GM18511 (cell line): ENCODE measurements around the gene PHC3.

Experiments
- ATAC-seq: cut with Tn5 transposase; IDR thresholded peaks from one replicate; pipeline ENCODE4 v1.9.1; 2021; ENCODE audit warnings: mild to moderate bottlenecking, moderate library complexity; ENCODE audit not compliant: unreplicated experiment

PHC3 gene

DNA sequence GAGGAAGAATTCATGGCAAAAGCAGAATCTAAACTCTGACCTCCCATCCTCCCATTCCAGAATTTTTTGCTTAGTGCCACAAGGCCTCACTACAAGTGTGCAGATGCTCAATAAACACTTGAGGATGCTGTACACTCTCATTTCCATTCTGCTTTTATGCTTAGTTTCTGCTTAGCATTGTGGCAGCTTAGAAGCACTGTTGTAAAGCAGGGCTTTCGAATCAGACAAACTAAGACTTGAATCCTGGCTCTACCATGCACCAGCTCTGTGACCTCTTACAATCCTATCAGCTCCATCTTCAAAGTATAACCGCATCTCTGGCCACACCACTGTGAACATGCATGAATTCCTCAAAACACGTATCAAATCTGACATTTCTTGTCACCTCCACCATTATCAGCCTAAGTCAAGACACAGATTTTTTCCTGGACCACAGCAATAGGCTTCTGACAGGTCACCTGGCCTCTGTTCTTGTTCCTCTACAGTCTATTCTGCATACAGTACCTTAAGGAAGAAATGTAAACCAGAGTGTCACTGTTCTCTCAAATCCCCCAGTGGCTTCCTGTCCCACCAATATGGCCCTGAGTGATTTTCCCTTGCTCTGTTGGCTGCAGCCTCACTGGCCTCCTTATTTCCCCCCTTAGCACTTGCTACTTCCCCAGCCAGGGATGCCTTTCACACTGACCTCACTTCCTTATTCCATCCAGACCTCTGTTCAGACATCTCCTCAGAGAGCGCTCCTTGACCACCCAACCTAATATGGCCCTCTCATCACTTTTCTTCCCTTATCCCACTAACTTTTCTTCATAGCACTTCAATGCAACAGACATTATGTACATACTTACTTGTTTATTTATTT lies 8.1 kb upstream of the PHC3 start:
- ATAC-seq: peak; percentile 29

DNA sequence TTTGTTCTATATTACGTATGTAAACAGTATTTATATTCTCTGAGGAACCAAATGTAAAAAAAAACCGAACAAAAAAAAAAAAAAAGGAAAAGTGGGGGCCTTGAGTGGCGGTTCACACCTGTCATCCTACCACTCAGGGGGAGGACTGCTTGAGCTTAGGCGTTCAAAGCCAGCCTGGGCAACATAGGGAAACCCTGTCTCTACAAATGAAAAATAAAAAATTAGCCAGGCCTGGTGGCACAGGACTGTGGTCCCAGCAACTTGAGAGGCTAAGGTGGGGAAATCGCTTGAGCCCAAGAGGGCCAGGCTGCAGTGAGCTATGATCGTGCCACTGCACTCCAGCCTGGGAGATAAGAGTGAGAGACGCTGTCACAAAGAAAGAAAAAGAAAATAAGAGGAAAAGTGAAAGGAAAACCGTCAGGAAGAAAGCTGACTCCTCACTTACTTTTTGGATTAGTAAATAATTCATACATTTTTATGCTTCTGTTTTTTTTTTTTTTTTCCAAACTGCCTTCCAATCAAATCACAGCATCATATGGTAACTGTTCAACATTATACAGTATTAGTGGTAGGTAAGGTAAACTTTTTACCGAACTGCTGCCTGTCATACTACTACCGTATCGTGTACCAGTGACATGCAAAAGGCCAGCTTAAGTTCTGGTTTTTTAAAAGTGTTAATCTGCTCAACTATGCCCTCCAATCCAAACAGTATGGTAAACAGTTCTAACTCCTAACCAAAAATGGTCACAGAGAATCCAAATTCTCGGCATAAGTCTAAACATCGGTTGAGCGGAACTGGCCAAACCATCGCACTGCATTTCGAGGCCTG lies 1.2 kb downstream of the PHC3 start:
- peak; percentile 33 for ATAC-seq

DNA sequence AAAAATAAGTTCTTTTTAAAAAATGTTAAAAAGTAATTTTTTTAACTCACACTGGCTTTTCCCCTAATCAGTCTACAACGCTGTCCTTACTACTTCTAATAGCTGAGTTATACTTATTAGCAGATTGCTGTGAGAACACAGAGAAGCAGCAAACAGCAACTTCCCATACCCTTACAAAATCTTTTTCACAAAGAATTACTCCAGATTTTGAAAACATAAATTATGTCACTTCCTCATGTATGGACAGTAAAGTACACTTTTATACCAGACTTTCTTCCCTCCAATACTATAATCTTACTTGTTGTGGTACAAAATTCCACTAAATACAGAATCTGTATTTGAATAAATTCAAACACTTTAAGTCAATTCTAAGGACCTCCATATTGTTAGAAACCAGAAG lies 2.1 kb downstream of the PHC3 start:
- ATAC-seq: no peak

DNA sequence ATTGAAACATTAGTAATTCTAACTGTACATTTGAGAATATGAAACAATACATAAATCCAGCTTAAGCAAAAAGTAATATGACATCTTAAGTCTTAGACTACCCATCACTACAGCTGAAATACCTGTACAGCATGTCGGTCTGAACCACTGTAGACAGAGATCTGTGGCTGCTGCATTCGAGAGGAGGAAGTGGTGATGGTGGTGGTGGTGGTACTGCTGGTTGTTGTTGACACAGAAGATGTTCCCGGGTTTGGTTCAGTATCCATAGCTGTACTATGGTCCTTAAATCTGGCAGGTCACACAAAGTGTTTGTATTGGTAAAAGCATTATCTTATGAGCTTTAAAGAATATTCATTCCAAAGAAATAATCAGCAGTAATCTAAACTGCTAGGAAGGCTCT lies 2.9 kb downstream of the PHC3 start:
- ATAC-seq: no peak

DNA sequence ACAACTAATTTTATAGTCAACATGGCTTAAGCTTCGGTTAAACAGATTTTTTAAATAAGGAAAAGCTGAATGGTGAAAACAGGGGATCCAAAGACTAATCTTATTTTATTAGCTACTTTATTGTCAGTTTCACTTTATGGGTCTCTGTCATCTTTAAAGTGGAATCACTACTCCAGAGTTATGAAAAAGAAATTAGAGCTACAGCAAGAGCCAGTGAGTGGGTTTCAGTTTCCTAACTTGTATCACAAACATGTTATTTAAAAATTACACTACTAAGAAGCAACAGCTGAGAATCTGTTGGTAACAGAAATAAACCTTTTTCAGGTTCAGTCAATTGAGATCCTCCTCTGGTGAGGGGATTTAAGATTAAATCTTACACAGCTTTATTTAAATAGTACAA lies 10.0 kb downstream of the PHC3 start:
- ATAC-seq: peak; percentile 82

DNA sequence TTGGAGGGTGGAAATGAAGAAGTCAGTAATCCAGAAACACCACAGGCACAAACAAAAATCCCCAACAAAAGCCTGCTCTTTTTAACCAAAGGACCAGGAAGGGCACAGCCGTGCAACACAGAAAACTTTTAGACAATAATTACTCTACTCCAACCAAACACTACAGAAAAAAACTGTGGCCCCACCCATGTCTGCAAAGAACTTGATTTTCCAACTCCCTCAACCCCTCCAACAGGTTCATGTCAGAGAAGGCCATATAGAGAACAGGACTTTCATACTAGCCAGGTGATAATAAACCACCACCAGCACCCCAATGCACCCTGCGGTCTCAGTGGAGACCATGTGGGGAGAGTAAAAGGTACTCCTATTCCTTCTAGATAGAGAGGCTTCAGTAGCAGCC lies 16.8 kb downstream of the PHC3 start:
- no peak for ATAC-seq

DNA sequence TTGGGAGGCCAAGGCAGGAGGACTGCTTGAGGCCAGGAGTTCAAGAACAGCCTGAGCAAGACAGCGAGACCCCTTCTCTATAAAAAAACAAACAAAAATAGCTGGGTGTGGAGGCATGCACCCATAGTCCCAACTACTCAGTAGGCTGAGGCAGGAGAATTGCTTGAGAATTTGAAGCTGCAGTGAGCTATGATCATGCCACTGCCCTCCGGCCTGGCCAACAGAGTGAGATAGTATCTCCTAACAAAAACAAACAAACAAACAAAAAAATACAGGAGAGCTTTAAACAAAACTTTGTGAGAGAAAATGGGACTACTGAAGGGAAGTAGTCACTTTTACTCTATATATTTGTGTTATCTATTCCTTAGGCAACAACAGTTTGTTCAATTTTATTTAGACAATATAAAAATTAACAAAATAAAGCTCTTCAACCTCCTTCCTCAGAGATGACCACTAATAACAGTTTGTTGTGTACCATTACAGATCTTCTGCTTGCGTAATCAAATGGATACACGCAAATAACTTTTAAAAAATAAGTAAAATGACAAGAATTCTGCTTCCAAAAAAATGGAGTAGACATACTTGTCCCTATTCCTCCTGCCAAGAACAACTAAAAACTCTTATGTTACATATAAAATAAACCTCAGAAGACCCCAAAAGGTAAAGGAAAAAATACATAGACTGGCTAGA lies 17.4 kb downstream of the PHC3 start:
- no peak for ATAC-seq

DNA sequence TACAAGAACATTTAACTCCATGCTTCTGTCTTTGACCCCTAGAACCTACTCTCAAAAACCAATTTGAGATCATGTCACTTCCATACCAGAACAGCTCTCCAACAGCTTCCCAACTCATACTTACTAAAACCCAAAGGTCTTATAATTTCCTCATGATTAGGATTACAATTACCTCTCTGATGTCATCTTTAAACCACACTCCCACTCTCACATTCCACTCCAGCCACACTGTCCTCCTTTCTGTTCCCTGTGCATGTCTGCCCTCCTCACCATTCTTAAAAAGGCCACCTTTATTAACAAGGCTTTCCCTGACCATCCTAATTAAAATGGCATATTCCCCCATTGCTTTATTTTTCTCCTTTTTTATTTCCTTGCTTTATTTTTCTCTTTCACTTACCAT lies 18.9 kb downstream of the PHC3 start:
- ATAC-seq: no peak

DNA sequence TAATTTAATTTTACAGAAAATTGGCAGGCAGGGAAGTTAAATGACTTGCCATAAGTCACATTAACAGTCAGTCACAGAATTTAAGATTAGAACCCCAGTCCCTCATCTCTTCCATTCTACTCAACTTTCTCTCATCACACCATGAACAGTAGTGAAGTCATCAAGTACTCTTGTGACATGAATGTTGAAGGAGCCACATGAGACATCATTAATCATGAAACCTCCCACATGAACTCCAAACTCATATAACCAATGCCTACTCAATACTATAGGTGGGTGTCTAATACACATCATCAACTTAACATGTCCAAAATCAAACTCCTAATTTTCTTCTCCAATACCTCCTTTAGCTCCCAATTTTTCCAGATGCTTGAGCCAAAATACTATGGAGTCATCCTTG lies 19.5 kb downstream of the PHC3 start:
- ATAC-seq: no peak

DNA sequence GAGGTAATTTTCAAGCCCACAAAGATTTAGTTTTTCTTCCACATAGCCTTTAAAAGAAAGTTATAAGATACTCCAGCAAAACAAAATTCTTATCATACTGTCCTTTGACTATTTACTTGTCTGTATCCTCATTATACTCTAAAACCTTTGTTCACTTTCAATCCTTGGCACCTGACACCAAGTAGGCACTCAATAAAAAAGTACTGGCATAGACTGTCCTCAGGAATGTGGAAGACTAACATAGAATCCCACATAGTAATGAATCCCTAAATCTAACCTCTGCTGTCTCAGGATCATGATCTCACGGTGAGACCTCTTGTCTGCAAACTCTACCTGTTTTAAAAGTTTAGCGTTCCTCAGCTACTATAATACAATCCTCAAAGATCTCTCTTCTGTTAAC lies 21.6 kb downstream of the PHC3 start:
- ATAC-seq: no peak

DNA sequence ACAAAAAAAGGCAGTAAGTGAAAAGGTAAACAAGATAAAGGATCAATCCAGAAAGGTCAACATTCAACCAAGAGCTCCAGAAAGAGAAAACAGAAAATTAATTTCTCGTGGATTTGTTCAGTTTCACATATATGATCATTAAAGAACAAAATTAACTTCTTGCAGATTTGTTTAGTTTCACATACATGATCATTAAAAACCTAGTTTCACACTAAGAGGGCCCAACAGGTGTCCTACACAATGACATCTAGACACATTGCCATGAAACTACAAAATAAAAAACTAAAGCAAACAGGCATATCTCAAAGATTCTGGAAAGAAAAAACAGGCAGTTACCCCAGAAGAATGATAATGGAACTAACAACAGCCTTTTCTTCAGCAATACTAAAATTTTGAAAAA lies 22.1 kb downstream of the PHC3 start:
- ATAC-seq: peak; percentile 42

DNA sequence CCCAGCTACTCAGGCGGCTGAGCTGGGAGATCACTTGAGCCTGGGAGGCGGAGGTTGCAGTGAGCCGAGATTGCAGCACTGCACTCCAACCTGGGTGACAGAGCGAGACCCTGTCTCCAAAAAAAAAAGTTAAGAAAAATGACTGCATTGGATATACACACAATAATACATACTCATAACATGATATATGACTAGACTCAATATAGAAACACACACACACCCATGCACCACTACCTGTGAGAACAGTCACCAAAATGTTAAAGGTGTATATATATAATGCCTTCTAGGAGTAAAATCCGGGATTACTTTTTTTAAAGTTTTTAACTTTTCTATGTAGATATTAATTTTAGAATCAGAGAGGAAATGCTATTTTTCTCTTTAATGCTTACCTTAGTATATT lies 25.9 kb downstream of the PHC3 start:
- ATAC-seq: no peak

DNA sequence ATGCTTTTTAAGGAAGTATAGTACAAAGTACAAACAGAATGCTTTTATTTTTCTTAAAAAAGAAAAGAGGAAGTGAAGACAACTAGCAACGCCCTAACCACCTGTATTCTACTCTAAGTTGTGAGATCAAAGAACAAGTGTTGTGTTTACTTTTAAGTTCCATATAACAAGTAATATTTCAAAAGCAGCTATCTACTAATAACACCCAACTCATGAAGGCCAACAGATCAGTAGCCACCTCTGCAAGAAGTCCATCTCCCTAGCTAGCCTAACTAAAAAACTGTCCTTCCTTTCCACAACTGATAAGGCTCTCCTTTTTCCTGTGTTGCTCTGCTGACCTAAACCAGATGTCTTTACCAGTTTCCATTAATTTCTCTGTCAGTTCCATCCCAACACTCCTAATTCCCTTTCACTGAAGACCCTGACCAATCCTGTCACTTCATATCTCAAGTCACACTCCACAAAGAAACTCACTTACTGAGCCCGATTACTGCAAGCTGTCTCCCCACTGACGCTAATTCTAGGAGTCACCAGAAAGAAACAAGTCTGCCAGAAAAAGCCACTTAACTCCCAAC lies 26.9 kb downstream of the PHC3 start:
- peak; percentile 96 for ATAC-seq

DNA sequence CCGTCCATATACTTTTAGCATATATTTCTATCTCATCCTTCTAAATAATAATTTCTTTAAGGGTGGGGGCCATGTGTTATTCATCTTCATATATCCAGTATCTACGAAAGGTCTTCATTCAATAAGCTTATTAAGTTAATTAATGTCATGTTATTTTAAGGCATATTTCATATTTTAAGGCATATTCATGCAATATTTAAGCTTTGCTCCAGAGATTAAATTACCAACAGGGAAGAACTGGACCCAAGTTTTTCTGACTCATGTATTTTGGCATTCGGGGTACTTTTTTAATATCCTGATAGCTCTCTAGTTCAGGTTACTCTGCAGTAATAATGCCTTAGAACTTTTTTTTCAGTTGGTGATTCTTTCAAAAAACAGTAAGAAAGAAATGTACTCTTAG lies 27.4 kb downstream of the PHC3 start:
- peak; percentile 31 for ATAC-seq

DNA sequence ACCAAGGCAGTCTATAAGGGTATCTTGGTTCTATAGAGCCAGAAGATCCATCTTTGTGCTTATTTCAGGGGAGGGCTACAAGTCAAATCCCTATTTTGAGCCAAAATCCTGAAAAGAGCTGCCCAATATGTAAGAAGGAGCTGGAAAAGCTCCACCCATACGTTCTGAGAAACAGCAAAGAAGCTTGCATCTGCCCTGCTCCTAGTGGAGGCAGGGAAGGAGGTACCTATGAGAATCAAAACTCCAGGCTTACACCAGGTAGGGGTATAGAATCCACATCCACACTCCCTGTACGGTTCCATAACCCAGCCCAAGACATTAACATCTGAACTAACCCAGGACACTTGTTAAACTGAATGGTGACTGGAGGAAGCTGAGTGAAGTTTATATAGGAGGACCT lies 30.0 kb downstream of the PHC3 start:
- ATAC-seq: no peak

DNA sequence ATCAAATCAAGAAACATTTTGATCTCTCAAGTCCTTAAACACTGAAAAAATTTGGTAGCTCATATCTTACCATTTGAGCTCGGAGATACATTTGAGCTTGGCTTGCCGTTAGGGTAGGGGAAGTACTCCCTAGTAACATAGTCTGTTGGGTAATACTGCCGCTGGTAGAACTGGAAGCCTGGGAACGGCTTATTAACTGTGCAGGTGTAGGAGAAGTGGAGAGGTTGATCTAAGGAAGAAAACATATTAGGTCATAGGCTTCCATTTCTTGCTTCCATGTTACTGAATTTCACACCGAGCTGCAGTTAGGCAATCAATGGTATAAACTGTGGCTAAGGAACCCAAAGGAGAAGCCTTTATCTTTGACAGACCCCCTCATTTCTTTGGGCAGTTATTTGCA lies 32.5 kb downstream of the PHC3 start:
- ATAC-seq: no peak

DNA sequence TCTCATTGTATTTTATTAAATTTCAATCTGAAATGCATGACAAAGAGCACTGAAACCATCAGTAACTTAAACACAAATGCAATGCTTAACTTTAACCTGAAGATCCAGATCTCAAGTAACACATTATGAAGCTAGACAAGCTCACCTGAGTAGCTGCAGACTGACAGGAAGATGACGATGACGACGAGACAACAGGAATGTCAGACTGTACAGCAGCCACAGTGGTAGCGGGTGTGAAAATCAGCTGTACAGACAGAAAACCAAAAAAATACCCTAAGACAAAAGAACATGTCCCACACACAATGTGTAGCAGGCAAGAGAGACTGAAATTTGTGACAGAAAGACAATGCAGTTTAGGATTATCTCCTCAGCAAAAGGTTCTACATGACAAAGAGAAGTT lies 36.3 kb downstream of the PHC3 start:
- no peak for ATAC-seq

DNA sequence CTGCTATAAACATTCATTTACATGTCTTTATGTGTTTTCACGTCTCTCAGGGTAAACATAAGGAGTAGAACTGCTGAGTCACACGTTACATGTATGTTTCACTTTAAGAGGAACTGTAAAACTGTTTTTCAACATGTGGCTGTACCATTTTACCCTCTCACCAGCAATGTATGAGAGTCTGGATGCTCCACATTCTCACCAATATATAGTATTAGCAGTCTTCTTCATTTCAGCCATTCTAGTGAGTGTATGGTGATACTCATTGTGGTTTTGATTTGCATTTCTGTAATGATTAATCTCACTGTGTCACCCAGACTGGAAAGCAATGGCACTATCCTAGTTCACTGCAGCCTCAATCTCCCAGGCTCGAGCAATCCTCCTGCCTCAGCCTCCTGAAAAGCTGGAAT lies 37.1 kb downstream of the PHC3 start:
- ATAC-seq: peak; percentile 94

DNA sequence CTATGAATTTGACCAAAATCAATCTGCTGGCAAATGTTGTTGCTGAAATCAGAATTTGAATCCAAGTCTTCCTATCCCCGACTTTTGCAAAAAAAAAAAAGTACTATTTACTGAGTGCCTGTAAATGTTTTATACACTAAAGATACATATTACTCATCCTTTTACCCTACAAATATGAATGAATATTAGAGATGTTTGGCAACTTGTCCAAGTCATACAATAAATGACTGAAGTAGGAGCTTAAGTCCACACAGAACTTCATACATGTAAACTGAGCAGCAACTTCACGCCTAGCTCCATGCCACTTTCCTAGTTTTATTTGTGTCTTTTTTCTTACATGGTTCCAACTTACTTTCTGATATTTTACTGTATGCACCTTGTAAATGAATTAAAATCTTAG lies 39.2 kb downstream of the PHC3 start:
- no peak for ATAC-seq

DNA sequence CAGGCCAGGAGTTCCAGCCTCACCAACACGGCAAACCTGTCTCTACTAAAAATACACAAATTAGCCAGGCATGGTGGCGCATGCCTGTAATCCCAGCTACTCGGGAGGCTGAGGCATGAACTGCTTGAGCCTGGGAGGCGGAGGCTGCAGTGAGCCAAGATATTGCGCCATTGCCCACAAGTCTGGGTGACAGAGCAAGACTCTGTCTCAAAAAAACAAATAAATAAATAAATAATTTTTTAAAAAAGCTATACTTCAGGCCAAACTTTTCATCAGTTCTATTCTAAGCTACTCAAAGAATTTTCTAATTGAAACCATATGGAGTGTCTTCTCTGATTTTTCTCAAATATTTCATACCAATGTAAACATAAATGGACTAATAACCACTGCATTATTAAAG lies 43.5 kb downstream of the PHC3 start:
- no peak for ATAC-seq

DNA sequence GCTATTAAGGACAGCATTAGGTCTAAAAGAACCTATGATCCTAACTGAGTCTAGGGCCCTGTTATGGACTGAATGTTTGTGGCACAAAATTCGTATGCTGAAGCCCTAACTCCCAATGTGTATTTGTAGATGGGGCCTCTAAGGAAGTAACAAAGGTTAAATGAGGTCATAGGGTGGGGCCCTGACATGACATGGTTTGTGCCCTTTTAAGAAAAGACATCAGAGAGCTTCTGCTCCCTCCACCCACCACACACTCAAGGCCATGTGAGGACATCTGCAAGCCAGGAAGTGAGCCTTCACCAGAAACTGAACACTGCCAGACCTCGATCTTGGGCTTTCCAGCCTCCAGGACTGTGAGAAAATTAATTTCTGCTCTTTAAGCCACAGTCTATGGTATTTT lies 49.2 kb downstream of the PHC3 start:
- no peak for ATAC-seq
